Neural cell (in vitro differentiated cells): ENCODE data around the gene FRAT2.

Experiments
- EP300 ChIP-seq: fragments of 450-650 bp; conservative IDR thresholded peaks from 2 replicates; pipeline ENCODE4 v1.6.1; 2014; ENCODE audit warnings: antibody characterized with exemption, mild to moderate bottlenecking, moderate library complexity; ENCODE audit not compliant: poor library complexity, severe bottlenecking
- EZH2 ChIP-seq: fragments of 200-600, 300-800 bp; shearing (Covaris generic), sonication (generic); IDR thresholded peaks from 2 replicates; pipeline ENCODE4 v1.6.1; 2014; ENCODE audit warnings: antibody characterized with exemption, low read length, borderline replicate concordance, mild to moderate bottlenecking; ENCODE audit not compliant: insufficient read depth, poor library complexity, severe bottlenecking
- MXI1 ChIP-seq: fragments of 450-650 bp; conservative IDR thresholded peaks from 2 replicates; pipeline ENCODE4 v1.6.1; 2014; ENCODE audit warnings: antibody characterized with exemption, mild to moderate bottlenecking; ENCODE audit not compliant: poor library complexity, severe bottlenecking
- POLR2AphosphoS5 ChIP-seq: IDR thresholded peaks from 2 replicates; pipeline ENCODE4 v1.6.1; 2012
- TAF1 ChIP-seq: IDR thresholded peaks from 2 replicates; pipeline ENCODE4 v1.6.1; 2012; ENCODE audit warnings: low read depth
- TF ChIP-seq, protein P1 (sequence below): fragments of 450-650 bp; IDR thresholded peaks from 2 replicates; pipeline ENCODE4 v1.5.1; 2014; ENCODE audit warnings: antibody characterized with exemption, mild to moderate bottlenecking, moderate library complexity; ENCODE audit not compliant: poor library complexity, severe bottlenecking

DNA sequence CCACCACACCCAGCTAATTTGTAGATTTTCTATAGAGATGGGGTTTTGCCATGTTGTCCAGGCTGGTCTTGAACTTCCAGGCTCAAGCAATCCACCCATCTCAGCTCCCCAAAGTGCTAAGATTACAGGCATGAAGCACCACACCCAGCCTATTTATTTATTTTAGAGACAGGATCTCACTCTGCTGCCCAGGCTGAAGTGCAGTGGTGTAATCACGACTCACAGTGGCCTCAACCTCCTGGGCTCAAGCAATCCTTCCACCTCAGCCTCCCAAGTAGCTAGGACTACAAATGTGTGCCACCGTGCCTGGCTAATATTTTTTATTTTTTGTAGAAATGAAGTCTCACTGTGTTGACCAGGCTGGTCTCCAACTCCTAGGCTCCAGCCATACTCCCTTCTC, 6.9 kb upstream of the FRAT2 start:
- TF ChIP-seq EP300: no peak
- no peak for TF ChIP-seq EZH2
- TF ChIP-seq TAF1: no peak
- TF ChIP-seq, protein P1, sequence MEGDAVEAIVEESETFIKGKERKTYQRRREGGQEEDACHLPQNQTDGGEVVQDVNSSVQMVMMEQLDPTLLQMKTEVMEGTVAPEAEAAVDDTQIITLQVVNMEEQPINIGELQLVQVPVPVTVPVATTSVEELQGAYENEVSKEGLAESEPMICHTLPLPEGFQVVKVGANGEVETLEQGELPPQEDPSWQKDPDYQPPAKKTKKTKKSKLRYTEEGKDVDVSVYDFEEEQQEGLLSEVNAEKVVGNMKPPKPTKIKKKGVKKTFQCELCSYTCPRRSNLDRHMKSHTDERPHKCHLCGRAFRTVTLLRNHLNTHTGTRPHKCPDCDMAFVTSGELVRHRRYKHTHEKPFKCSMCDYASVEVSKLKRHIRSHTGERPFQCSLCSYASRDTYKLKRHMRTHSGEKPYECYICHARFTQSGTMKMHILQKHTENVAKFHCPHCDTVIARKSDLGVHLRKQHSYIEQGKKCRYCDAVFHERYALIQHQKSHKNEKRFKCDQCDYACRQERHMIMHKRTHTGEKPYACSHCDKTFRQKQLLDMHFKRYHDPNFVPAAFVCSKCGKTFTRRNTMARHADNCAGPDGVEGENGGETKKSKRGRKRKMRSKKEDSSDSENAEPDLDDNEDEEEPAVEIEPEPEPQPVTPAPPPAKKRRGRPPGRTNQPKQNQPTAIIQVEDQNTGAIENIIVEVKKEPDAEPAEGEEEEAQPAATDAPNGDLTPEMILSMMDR: no peak
- TF ChIP-seq POLR2AphosphoS5: no peak
- TF ChIP-seq MXI1: no peak
